GM23338 (cell line): ENCODE measurements around the gene DHX58. TPM values are rescaled to one million over a fixed set of nuclear protein-coding genes. Genes with fewer than 3 reads are reported as not detected.

Experiments used
- ATAC-seq: fragments of 200-7000 bp; cut with Tn5 transposase; 3 replicates; pipeline ENCODE4 v1.9.1; 2020
- DNase-seq: peaks from one replicate; pipeline ENCODE4 v3.0.0-alpha.2; 2015; ENCODE audit warnings: low spot score
- H2AFZ ChIP-seq: fragments of 200-600 bp; sonication (generic); 2 replicates; pipeline ENCODE4 v1.8.0; 2016; ENCODE audit warnings: antibody characterized with exemption, mild to moderate bottlenecking, moderate library complexity
- H3F3A ChIP-seq: fragments of 200-600 bp; sonication (generic); replicated peaks from 2 replicates; pipeline ENCODE4 v1.8.0; 2017; ENCODE audit warnings: antibody characterized with exemption, mixed run types, low read depth
- H3K27ac ChIP-seq: fragments of 200-600 bp; sonication (generic); 2 replicates; pipeline ENCODE4 v1.6.1; 2016; ENCODE audit warnings: low read depth
- H3K27me3 ChIP-seq: fragments of 200-600 bp; sonication (generic); 2 replicates; pipeline ENCODE4 v1.8.0; 2016; ENCODE audit warnings: mild to moderate bottlenecking, mixed run types, moderate library complexity; ENCODE audit not compliant: insufficient read depth
- H3K36me3 ChIP-seq: fragments of 200-600 bp; sonication (generic); 2 replicates; pipeline ENCODE4 v1.8.0; 2016; ENCODE audit warnings: mild to moderate bottlenecking; ENCODE audit not compliant: insufficient read depth
- H3K4me1 ChIP-seq: fragments of 200-600 bp; sonication (generic); 2 replicates; pipeline ENCODE4 v1.8.0; 2016; ENCODE audit warnings: mild to moderate bottlenecking, moderate library complexity; ENCODE audit not compliant: insufficient read depth
- H3K4me2 ChIP-seq: fragments of 200-600 bp; sonication (generic); 2 replicates; pipeline ENCODE4 v1.7.1; 2017; ENCODE audit warnings: mixed run types
- H3K4me3 ChIP-seq: fragments of 200-600 bp; sonication (generic); 2 replicates; pipeline ENCODE4 v1.6.1; 2016; ENCODE audit warnings: mixed run types
- H3K79me2 ChIP-seq: fragments of 200-600 bp; sonication (generic); replicated peaks from 2 replicates; pipeline ENCODE4 v1.8.0; 2017; ENCODE audit warnings: mild to moderate bottlenecking; ENCODE audit not compliant: insufficient read depth
- H3K9me2 ChIP-seq: fragments of 200-600 bp; sonication (generic); 2 replicates; pipeline ENCODE4 v1.8.0; 2017; ENCODE audit not compliant: insufficient read depth
- H4K20me1 ChIP-seq: fragments of 200-600 bp; sonication (generic); replicated peaks from 2 replicates; pipeline ENCODE4 v1.8.0; 2017; ENCODE audit warnings: mild to moderate bottlenecking; ENCODE audit not compliant: insufficient read depth
- H3K27ac Mint-ChIP-seq: 2 replicates; pipeline ENCODE4 v1.8.0; 2020; ENCODE audit warnings: inconsistent platforms, mild to moderate bottlenecking, moderate library complexity, mixed read lengths
- H3K27me3 Mint-ChIP-seq: 3 replicates; pipeline ENCODE4 v1.8.0; 2022; ENCODE audit warnings: low read depth, mild to moderate bottlenecking, moderate library complexity, mixed read lengths, inconsistent platforms; ENCODE audit not compliant: insufficient read depth, poor library complexity
- H3K36me3 Mint-ChIP-seq: 3 replicates; pipeline ENCODE4 v1.8.0; 2021; ENCODE audit warnings: low read depth, mild to moderate bottlenecking, inconsistent platforms, moderate library complexity, mixed read lengths
- H3K4me1 Mint-ChIP-seq: 3 replicates; pipeline ENCODE4 v1.8.0; 2020; ENCODE audit warnings: mild to moderate bottlenecking, inconsistent platforms, mixed read lengths
- H3K4me3 Mint-ChIP-seq: 3 replicates; pipeline ENCODE4 v1.8.0; 2021; ENCODE audit warnings: moderate library complexity, mild to moderate bottlenecking, inconsistent platforms, mixed read lengths
- H3K9me3 Mint-ChIP-seq: 3 replicates; pipeline ENCODE4 v1.8.0; 2020; ENCODE audit warnings: moderate library complexity, mild to moderate bottlenecking, inconsistent platforms, mixed read lengths
- CREB1 ChIP-seq: fragments of 250-450 bp; sonication (Bioruptor Pico); IDR thresholded peaks from 2 replicates; pipeline ENCODE4 v1.5.0; 2020; ENCODE audit warnings: low read depth, mild to moderate bottlenecking, moderate library complexity
- ETS1 ChIP-seq: IDR thresholded peaks from 2 replicates; pipeline ENCODE4 v1.6.1; 2016; ENCODE audit warnings: antibody characterized with exemption
- EZH2 ChIP-seq: fragments of 200-600 bp; sonication (generic); IDR thresholded peaks from one replicate; pipeline ENCODE4 v1.8.0; 2017; ENCODE audit warnings: antibody characterized with exemption, mild to moderate bottlenecking, low read depth; ENCODE audit not compliant: unreplicated experiment
- JUNB ChIP-seq: IDR thresholded peaks from one replicate; pipeline ENCODE4 v1.6.1; 2016; ENCODE audit warnings: antibody characterized with exemption; ENCODE audit not compliant: unreplicated experiment
- STAT1 ChIP-seq: IDR thresholded peaks from one replicate; pipeline ENCODE4 v1.6.1; 2016; ENCODE audit warnings: antibody characterized with exemption; ENCODE audit not compliant: unreplicated experiment
- ZNF331 ChIP-seq: fragments of 250-450 bp; sonication (Bioruptor Pico); IDR thresholded peaks from 2 replicates; pipeline ENCODE4 v1.5.0; 2020; ENCODE audit warnings: low read depth, mild to moderate bottlenecking, moderate library complexity
- polyA plus RNA-seq: library from polyadenylated mRNA; unstranded; fragments of >200 nt; fragmentation: Nextera tagmentation; extraction: Ambion mirVana; gene quantifications from 2 replicates; pipeline ENCODE4 v1.2.1, GENCODE V29; 2016
- total RNA-seq: library from RNA; depleted of rRNA; stranded (reverse); fragments of >200 nt; shearing (Covaris generic); gene quantifications from 2 replicates; pipeline ENCODE4 v1.2.3, GENCODE V29; 2014
- TF ChIP-seq, protein P1 (sequence below): IDR thresholded peaks from one replicate; pipeline ENCODE4 v1.6.1; 2018; ENCODE audit warnings: antibody characterized with exemption; ENCODE audit not compliant: unreplicated experiment
- TF ChIP-seq, protein P2 (sequence below), 2 experiments: fragments of 200-600 bp in 1 of 2; sonication (generic) in 1 of 2; conservative IDR thresholded peaks; 2 replicates each; pipeline versions ENCODE4 v1.5.1 to v1.6.1; 2016 to 2017; ENCODE audit warnings: antibody characterized with exemption in 2 of 2, low read depth in 2 of 2, mild to moderate bottlenecking in 2 of 2, moderate library complexity in 1 of 2

DHX58 gene
- total and polyA plus RNA-seq, 2 experiments from 2014 or later, result 4.1 to 6.6 TPM

- H3K4me3 ChIP-seq, result no peak overlapping the region
Measured at GRCh38 chr17:42124256-42124655, 11.7 kb upstream of the DHX58 start.

More at GRCh38 chr17:42124256-42124655, 11.7 kb upstream of the DHX58 start:
- H3F3A ChIP-seq, result peaks cover 8% of the 10 kb centered on the region; the same call in 1 of the 2 replicates
- H3K79me2 ChIP-seq, result no peaks in the 10 kb centered on the region
- H3K9me2 ChIP-seq, result no peaks in the 10 kb centered on the region
- H4K20me1 ChIP-seq, result no peaks in the 10 kb centered on the region
- no peak overlapping the region for H3K4me2 ChIP-seq
- H3K4me1 ChIP-seq, result peaks cover 19% of the 10 kb centered on the region; the same call in 1 of the 2 replicates
- peaks cover 45% of the 10 kb centered on the region for H3K36me3 Mint-ChIP-seq
- H3K27me3 ChIP-seq, result no peaks in the 10 kb centered on the region
- ATAC-seq, result no peak
- H3K4me3 Mint-ChIP-seq, result no peak overlapping the region
- TF ChIP-seq ZNF331 (CRISPR knock-in tag) (no peak), JUNB (no peak), EZH2 (no peak), STAT1 (no peak), ETS1 (no peak), CREB1 (CRISPR knock-in tag) (no peak)
- TF ChIP-seq, protein P1, sequence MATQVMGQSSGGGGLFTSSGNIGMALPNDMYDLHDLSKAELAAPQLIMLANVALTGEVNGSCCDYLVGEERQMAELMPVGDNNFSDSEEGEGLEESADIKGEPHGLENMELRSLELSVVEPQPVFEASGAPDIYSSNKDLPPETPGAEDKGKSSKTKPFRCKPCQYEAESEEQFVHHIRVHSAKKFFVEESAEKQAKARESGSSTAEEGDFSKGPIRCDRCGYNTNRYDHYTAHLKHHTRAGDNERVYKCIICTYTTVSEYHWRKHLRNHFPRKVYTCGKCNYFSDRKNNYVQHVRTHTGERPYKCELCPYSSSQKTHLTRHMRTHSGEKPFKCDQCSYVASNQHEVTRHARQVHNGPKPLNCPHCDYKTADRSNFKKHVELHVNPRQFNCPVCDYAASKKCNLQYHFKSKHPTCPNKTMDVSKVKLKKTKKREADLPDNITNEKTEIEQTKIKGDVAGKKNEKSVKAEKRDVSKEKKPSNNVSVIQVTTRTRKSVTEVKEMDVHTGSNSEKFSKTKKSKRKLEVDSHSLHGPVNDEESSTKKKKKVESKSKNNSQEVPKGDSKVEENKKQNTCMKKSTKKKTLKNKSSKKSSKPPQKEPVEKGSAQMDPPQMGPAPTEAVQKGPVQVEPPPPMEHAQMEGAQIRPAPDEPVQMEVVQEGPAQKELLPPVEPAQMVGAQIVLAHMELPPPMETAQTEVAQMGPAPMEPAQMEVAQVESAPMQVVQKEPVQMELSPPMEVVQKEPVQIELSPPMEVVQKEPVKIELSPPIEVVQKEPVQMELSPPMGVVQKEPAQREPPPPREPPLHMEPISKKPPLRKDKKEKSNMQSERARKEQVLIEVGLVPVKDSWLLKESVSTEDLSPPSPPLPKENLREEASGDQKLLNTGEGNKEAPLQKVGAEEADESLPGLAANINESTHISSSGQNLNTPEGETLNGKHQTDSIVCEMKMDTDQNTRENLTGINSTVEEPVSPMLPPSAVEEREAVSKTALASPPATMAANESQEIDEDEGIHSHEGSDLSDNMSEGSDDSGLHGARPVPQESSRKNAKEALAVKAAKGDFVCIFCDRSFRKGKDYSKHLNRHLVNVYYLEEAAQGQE, result no peak
- TF ChIP-seq, protein P2, sequence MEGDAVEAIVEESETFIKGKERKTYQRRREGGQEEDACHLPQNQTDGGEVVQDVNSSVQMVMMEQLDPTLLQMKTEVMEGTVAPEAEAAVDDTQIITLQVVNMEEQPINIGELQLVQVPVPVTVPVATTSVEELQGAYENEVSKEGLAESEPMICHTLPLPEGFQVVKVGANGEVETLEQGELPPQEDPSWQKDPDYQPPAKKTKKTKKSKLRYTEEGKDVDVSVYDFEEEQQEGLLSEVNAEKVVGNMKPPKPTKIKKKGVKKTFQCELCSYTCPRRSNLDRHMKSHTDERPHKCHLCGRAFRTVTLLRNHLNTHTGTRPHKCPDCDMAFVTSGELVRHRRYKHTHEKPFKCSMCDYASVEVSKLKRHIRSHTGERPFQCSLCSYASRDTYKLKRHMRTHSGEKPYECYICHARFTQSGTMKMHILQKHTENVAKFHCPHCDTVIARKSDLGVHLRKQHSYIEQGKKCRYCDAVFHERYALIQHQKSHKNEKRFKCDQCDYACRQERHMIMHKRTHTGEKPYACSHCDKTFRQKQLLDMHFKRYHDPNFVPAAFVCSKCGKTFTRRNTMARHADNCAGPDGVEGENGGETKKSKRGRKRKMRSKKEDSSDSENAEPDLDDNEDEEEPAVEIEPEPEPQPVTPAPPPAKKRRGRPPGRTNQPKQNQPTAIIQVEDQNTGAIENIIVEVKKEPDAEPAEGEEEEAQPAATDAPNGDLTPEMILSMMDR (conservative IDR thresholded peaks at IDR 0.05; ENCODE audit: low read depth in 2 of 2), result peak in 1 of 2 experiments; percentile 18; a peak in 1 of 4 replicates
- peaks cover 22% of the 10 kb centered on the region for H3K4me1 Mint-ChIP-seq
- H3K36me3 ChIP-seq, result 0 out of 2 replicates have a peak, but pooled peaks cover 3% of the 10 kb centered on the region
- peaks cover 22% of the 10 kb centered on the region for H3K27me3 Mint-ChIP-seq
- no peak overlapping the region for H2AFZ ChIP-seq
- H3K27ac Mint-ChIP-seq, result no peak overlapping the region
- no peaks in the 10 kb centered on the region; the same call in 2 of the 3 replicates for H3K9me3 Mint-ChIP-seq
- no peak overlapping the region for H3K27ac ChIP-seq
- no peak for DNase-seq
